ENCODE measurements around the gene SUMF1. TPM values are rescaled to one million over a fixed set of nuclear protein-coding genes. Genes with fewer than 3 reads are reported as not detected.

SUMF1 gene
- total and polyA plus RNA-seq, 2 of the 13 experiments (the other 11 are each of a cell fraction or from before 2014, with no cell fraction given), result 18.5 to 28.9 TPM

GRCh38 chr3:4512895-4513616, 46.0 kb upstream of the SUMF1 start (continued):
- peak; percentile 72 for TF ChIP-seq ZNF687 (CRISPR knock-in tag; IDR thresholded peaks at IDR 0.05)
- 0 out of 2 replicates have a peak, but pooled peaks have one; percentile 26 for TF ChIP-seq PATZ1 (CRISPR knock-in tag; IDR thresholded peaks at IDR 0.05)
- no peak for TF ChIP-seq AKNA (CRISPR knock-in tag; IDR thresholded peaks at IDR 0.05; ENCODE audit: borderline replicate concordance)
- TF ChIP-seq CENPBD1 (CRISPR knock-in tag; IDR thresholded peaks at IDR 0.05; ENCODE audit: borderline replicate concordance, low read depth), result no peak
- TF ChIP-seq ZNF629 (CRISPR knock-in tag; conservative IDR thresholded peaks at IDR 0.05), result no peak
- TF ChIP-seq USF2 (IDR thresholded peaks at IDR 0.05; ENCODE audit: low read depth, low read length), result no peak
- TF ChIP-seq USF2 (CRISPR knock-in tag; IDR thresholded peaks at IDR 0.05; ENCODE audit: borderline replicate concordance), result no peak
- peak; percentile 27; the same call in 1 of the 2 replicates for TF ChIP-seq SP5 (CRISPR knock-in tag; IDR thresholded peaks at IDR 0.05; ENCODE audit: borderline replicate concordance, low read depth)
- TF ChIP-seq EEA1 (CRISPR knock-in tag; IDR thresholded peaks at IDR 0.05; ENCODE audit: borderline replicate concordance), result no peak
- TF ChIP-seq DNMT1 (CRISPR knock-in tag; IDR thresholded peaks at IDR 0.05), result no peak
- peak; percentile 30; the same call in 1 of the 2 replicates for TF ChIP-seq CREM (IDR thresholded peaks at IDR 0.05)
- TF ChIP-seq CREM (CRISPR knock-in tag; IDR thresholded peaks at IDR 0.05), result no peak
- TF ChIP-seq MAX (IDR thresholded peaks at IDR 0.05), result peak; percentile 60; the same call in 1 of the 2 replicates
- TF ChIP-seq CBX1 (IDR thresholded peaks at IDR 0.05; ENCODE audit: low read depth), result no peak
- 0 out of 2 replicates have a peak, but pooled peaks have one; percentile 21 for TF ChIP-seq ZNF143 (CRISPR knock-in tag; IDR thresholded peaks at IDR 0.05)
